GM12891 (cell line): ENCODE measurements around the gene MRPS2.

Experiments
- POLR2A ChIP-seq: IDR thresholded peaks from 2 replicates; pipeline ENCODE4 v1.6.1; 2011; ENCODE audit warnings: low read depth, low read length, control low read depth
- POLR2AphosphoS5 ChIP-seq: IDR thresholded peaks from 2 replicates; pipeline ENCODE4 v1.6.1; 2011; ENCODE audit warnings: low read depth, low read length, control low read depth
- POU2F2 ChIP-seq: IDR thresholded peaks from 2 replicates; pipeline ENCODE4 v1.6.1; 2011; ENCODE audit warnings: low read depth, mild to moderate bottlenecking, control low read depth, low read length, moderate library complexity
- SPI1 ChIP-seq: IDR thresholded peaks from 2 replicates; pipeline ENCODE4 v1.6.1; 2011; ENCODE audit warnings: low read depth, low read length, control low read depth
- TAF1 ChIP-seq: IDR thresholded peaks from 2 replicates; pipeline ENCODE4 v1.6.1; 2011; ENCODE audit warnings: low read depth, low read length, control low read depth

DNA sequence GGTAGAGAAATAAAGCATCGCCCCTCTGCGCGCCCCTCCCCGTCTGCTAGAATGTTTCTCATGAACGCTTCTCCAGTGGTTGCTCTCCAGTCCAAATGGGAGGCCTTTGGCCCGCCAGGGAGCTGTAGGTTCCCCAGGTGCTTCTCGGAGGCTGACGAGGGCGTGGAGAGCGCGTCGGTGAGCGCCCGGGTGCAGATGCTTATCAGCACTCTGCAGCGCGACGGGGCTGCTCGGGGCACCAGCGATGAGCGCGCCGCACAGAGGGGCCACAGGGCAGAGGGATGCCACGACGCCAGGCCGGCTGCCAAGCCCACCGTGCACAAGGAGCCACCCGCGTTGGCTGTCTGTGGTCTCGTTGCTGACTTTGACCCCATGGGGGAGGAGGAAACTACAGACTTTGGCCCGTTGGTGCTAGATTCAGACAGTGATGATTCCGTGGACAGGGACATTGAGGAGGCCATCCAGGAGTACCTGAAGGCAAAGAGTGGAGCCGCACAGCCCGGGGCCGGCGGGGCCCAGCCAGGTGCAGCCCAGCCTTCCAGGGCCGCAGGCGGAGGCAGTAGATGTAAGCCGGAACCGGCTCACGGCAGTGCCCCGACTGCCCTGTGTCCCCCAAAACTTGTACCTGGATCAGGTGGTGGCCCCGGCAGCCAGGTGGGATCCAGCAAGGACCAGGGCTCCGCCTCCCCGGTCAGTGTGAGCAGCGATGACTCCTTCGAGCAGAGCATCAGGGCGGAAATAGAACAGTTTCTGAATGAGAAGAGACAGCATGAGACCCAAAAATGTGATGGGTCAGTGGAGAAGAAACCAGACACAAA, 15.8 kb upstream of the MRPS2 start:
- TF ChIP-seq POLR2AphosphoS5 = no peak
- TF ChIP-seq POLR2A = no peak
- no peak for TF ChIP-seq TAF1
- no peak for TF ChIP-seq SPI1
- TF ChIP-seq POU2F2 = no peak
